GM03348 (cell line): ENCODE data around the gene RNF123.

Source experiments
- DNase-seq: peaks from one replicate; pipeline ENCODE4 v3.0.0; 2012; ENCODE audit warnings: low spot score

Gene RNF123

GRCh38 chr3:49750056-49750455 lies 60.7 kb downstream of the RNF123 start:
- DNase-seq: no peak

- no peak for DNase-seq
Observed at GRCh38 chr3:49751501-49751900, 62.1 kb downstream of the RNF123 start.

DNA sequence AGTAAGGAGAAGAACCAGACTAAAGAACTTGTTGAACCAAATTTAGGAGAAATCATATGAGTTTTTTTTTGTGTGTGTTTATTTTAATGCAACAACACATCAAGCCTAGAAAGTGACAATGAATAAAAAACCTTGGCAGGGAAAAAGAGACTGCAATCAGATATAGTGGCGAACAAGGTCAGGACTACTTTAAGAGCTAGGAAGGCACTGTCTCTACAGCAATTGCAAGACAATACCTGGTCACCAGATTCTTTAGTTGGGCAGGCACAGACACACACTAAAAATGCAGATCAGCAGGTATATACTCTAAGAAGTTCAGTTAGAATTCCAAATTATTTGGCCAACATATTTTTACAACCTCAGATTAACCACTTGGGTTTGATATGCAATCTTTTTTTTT lies 65.2 kb downstream of the RNF123 start:
- DNase-seq: no peak

- DNase-seq: no peak
Observed at GRCh38 chr3:49756036-49756435, 66.7 kb downstream of the RNF123 start.

- no peak for DNase-seq
Observed at GRCh38 chr3:49757197-49757596, 67.8 kb downstream of the RNF123 start.

GRCh38 chr3:49759226-49759625 lies 69.9 kb downstream of the RNF123 start:
- DNase-seq: no peak

DNA sequence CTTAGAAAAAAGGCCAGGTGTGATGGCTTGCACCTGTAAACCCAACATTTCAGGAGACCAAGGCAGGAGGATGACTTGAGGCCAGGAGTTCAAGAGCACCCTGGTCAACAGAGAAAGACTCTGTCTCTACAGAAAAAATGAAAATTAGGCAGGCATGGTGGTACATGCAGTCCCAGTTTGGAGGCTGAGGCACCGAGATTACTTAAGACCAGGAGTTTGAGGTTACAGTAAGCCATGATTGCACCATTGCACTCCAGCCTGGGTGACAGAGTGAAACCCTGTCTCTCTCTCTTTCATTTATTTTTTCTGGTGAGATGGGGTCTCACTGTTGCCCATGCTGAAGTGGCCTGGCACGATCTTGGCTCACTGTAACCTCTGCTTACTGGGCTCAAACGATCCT lies 72.3 kb downstream of the RNF123 start:
- DNase-seq: no peak

- DNase-seq: no peak
Observed at GRCh38 chr3:49763981-49764380, 74.6 kb downstream of the RNF123 start.

DNA sequence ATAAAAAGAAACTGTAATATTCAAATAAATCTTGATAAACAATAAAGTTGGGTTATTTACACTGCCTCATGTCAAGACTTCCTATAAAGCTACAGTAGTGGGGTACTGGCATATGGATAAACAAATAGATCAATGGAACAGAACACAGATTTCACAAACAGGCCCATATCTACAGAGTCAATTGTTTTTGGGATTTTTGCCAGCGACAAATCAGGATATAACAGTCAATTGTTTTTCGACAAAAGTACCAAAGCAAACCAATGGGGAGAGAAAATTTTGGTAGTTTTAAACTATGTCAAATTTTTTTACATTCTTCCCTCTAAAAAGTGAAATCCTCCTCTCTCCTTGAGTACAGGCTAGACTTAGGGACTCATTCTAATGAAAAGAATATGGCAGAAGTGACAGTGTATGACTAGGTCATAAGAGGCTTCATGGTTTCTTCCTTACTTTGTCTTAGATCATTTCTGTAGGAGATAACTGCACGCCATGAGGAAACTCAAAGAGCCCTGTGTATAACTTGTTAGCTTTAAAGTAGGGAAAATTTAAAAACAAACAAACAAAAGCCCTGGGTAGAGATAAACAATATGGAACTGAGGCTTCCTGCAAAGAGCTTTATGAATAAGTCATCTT lies 80.0 kb downstream of the RNF123 start:
- DNase-seq: no peak

DNA sequence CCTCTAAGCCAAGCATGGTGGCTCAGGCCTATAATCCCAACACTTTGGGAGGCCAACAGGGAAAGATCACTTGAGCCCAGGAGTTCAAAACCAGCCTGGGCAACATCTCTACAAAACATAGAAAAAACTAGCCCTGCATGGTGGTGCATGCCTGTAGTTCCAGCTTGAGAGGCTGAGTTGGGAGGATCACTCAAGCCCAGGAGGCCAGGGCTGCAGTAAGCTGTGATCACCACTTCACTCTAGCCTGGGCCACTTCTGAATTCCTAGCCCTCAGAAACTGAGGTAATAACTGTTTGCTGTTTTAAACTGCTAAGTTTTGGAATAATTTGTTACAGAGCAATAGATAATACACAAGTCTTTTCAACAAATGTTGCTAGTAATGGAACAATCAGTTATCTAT lies 80.6 kb downstream of the RNF123 start:
- DNase-seq: no peak
